HG02840 (cell line): ENCODE data around the gene RSF1.
"Not testable (repeated sequence)": the region's sequence is repeated elsewhere in the genome, so short reads cannot be mapped to it uniquely, and the experiment has no call there.

Experiments used
- ATAC-seq: cut with Tn5 transposase; IDR thresholded peaks from one replicate; pipeline ENCODE4 v1.9.1; 2021; ENCODE audit warnings: mild to moderate bottlenecking, moderate library complexity, moderate number of reproducible peaks; ENCODE audit not compliant: unreplicated experiment, low FRiP score

The RSF1 gene, protein sequence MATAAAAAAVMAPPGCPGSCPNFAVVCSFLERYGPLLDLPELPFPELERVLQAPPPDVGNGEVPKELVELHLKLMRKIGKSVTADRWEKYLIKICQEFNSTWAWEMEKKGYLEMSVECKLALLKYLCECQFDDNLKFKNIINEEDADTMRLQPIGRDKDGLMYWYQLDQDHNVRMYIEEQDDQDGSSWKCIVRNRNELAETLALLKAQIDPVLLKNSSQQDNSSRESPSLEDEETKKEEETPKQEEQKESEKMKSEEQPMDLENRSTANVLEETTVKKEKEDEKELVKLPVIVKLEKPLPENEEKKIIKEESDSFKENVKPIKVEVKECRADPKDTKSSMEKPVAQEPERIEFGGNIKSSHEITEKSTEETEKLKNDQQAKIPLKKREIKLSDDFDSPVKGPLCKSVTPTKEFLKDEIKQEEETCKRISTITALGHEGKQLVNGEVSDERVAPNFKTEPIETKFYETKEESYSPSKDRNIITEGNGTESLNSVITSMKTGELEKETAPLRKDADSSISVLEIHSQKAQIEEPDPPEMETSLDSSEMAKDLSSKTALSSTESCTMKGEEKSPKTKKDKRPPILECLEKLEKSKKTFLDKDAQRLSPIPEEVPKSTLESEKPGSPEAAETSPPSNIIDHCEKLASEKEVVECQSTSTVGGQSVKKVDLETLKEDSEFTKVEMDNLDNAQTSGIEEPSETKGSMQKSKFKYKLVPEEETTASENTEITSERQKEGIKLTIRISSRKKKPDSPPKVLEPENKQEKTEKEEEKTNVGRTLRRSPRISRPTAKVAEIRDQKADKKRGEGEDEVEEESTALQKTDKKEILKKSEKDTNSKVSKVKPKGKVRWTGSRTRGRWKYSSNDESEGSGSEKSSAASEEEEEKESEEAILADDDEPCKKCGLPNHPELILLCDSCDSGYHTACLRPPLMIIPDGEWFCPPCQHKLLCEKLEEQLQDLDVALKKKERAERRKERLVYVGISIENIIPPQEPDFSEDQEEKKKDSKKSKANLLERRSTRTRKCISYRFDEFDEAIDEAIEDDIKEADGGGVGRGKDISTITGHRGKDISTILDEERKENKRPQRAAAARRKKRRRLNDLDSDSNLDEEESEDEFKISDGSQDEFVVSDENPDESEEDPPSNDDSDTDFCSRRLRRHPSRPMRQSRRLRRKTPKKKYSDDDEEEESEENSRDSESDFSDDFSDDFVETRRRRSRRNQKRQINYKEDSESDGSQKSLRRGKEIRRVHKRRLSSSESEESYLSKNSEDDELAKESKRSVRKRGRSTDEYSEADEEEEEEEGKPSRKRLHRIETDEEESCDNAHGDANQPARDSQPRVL (N-terminal part only)

DNA sequence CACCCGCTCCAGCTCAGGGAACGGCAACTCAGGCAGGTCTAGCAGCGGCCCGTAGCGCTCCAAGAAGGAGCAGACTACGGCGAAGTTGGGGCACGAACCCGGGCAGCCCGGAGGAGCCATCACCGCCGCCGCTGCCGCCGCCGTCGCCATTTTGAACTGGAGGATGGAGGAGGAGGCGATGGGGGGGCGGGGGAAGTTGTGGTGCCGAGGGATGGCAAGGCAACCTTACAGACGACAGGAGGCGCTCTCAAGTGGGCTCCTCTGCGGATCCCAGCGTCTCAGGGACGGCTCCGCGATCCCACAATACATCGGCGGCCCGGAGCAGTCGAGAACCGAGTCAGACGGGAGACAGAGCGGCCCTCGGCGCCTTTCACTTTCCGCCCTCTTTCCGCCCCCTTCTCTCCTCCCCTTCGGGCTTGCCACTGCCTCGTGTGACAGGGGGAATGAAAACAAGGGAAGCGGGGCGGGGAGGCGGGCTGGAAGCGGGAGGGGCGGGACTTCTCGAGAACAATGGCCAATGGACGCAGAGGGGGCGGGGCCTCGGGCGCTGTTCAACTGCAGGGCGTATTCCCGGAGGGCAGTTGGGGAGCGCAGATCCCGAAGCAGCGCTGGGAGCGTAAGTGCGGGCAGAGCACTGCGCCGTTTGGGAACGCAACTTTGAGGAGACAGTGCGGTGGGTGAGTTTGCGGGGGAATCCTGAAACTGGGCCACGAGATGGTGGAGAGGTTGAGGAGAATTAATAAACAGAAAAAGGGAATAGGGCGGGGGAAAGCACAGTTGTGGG lies at the start of gene RSF1, which contains the start of gene AAMDC:
Gene RSF1 (minus strand): TSS at position 158 of the 784 bp plus-strand sequence. CDS start 8 bp downstream, at position 150.
Gene AAMDC (plus strand): TSS at position 580 of the 784 bp plus-strand sequence. CDS start 21,353 bp downstream, outside the sequence.
- ATAC-seq = peak; percentile 83

DNA sequence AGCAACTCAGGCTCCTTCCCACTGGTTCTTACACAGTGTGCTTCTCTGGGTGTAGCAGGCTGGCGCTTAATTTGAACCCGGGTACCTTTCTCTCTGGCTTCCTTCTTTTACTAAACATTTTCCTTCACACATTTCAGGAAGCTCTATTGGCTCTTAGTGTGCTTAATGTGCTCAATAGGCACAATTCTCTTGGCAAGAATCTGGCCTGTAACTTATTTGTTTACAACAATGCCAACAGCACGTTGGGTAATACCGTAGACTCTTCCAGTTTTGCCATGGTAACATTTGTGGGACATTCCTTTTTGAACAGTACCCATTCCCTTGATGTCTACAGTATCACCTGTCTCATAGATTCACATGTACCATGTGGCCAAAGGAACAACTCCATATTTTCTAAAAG lies 48.2 kb upstream of the RSF1 start:
- ATAC-seq = no peak

GRCh38 chr11:77866336-77866735 lies 45.8 kb upstream of the RSF1 start:
- no peak for ATAC-seq

DNA sequence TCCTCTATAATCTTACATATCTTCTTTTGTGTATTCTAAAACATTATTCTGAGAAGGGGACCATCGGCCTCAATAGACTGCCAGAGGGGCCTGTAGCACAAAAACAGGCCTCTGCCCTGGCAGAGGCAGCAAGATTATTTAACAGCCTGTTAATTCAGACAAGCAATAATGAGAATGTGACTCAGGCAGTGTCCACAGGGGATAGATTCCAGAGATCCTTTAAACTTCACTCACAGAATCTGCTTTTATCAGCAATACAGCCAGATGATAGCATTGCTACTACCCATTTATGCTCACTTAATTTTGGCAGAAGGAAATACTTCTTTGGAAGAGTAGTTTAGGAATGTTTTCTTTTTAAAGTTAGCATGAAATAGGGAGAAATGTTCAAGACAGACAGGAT lies 45.3 kb upstream of the RSF1 start:
- ATAC-seq = no peak

GRCh38 chr11:77861444-77861843 lies 40.9 kb upstream of the RSF1 start:
- not testable (repeated sequence) for ATAC-seq

DNA sequence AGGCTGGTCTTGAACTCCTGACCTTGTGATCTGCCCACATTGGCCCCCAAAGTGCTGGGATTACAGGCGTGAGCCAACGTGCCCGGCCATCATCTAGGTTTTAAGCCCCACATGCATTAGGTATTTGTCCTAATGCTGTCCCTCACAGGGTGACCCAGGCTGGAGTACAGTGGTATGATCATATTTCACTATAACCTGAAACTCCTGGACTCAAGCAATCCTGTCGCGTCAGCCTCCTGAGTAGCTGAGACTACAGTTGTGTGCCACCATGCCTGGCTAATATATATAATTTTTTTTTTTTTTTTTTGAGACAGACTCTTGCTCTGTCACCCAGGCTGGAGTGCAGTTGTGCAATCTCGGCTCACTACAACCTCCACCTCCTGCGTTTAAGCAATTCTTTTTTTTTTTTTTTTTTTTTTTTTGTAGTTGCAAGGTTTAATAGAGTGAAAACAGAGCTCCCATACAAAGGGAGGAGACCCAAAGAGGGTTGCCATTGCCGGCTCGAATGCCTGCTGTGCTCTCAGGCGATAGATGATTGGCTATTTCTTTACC lies 37.5 kb upstream of the RSF1 start:
- ATAC-seq = not testable (repeated sequence)

DNA sequence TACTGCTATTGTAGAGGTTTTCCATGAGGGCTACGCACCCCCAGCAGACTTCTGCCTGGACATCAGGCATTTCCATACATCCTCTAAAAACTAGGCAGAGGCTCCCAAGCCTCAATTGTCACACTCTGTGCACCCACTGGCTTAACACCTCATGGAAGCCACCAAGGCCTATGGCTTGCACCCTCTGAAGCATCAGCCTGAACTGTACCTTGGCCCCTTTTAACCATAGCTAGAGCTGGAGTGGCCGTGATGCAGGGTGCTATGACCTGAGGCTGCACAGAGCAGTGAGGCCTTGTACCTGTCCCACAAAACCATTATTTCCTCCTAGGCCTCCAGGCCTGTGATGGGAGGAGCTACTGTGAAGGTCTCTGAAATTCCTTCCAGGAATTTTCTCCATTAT lies 34.3 kb upstream of the RSF1 start:
- ATAC-seq = no peak

DNA sequence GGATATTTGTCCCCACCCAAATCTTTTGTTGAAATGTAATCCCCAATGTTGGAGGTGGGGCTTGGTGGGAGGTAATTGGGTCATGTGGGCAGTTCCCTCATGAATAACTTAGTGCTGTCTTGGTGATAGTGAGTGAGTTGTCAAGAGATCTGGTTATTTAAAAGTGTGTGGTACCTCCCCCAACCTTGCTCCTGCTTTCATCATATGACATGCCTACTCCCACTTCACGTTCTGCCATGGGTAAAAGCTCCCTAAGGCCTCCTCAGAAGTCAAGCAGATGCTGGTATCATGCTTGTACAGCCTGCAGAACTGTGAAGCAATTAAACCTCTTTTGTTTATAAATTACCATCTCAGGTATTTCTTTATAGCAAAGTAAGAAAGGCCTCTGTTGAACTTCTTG lies 31.0 kb upstream of the RSF1 start:
- ATAC-seq = no peak

DNA sequence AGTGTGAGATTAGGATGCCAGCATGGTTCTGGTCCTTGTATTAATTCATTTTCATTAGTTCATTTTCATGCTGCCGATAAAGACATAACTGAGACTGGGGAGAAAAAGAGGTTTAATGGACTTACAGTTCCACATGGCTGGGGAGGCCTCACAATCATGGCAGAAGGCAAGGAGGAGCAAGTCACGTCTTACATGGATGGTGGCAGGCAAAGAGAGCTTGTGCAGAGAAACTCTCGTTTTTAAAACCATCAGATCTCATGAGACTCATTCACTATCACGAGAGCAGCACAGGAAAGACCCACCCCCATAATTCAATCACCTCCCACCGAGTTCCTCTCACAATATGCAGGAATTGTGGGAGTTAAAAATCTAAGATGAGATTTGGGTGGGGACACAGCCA lies 23.2 kb upstream of the RSF1 start:
- ATAC-seq = not testable (repeated sequence)

GRCh38 chr11:77842441-77843121 lies 22.1 kb upstream of the RSF1 start:
- no peak for ATAC-seq

DNA sequence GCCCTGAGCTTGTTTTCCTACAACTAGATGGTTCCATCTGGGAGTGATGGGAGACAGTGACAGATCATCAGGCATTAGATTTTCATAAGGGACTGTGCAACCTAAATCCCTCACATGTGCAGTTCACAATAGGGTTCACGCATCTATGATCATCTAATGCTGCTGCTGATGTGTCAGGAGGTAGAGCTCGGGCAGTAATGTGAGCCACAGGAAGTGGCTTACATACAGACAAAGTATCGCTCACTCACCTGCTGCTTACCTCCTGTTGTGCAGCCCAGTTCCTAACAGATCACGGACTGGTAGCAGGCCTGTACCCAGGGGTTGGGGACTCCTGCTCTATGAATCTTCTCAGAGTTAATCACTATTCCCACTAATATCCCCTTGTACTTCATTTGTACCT lies 12.8 kb upstream of the RSF1 start:
- ATAC-seq = no peak

- no peak for ATAC-seq
Measured at GRCh38 chr11:77828926-77829325, 8.4 kb upstream of the RSF1 start.

- no peak for ATAC-seq
Measured at GRCh38 chr11:77823775-77824174, 3.3 kb upstream of the RSF1 start.

DNA sequence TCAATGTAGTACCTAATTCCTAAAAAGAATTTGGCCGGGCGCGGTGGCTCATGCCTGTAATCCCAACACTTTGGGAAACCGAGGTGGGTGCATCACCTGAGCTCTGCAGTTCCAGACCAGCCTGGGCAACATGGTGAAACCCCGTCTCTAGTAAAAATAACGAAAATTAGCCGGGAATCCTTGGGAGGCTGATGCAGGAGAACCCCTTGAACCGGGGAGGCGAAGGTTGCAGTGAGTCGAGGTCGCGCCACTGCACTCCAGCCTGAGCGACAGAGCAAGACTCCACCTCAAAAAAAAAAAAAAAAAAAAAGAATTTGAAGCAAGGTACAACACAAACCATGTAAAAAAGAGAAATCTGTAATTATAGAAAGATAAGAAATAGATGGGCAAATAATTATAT lies 1.6 kb upstream of the RSF1 start:
- ATAC-seq = not testable (repeated sequence)

GRCh38 chr11:77821349-77821851 lies 878 bp upstream of the RSF1 start:
- ATAC-seq = no peak

DNA sequence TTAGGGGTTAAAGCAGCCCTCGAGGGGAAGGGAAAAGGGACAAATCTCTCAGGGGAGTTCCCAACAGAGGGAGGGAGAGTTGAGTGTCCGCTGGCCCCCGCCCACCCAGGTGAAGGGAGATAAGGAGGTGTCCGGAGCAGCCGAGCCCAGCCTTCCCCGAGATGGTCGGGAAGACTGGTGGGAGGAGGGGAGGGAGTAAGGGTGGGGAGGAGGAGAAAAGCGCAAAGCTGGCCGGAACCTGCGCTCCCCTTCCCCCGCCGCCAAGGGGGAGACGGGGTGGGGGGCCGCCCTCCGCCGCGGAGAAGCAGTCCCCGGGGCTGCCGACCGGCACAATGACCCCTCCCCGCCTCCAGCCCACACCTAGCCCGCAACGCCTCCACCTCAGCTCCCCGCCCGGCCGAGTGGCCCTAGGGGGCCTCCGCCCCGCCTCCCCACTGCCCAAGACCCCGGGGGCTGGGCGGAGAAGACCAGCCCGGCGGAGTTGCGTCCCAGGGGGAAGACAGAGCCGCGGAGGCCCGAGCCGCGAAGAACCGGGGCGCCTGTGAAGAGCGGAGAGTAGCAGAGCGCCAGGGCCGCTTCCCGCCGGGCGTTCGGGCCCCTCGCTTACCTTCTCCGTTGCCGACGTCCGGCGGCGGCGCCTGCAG lies 479 bp downstream of the RSF1 start:
- peak; percentile 12 for ATAC-seq

GRCh38 chr11:77819411-77819920 lies 1.1 kb downstream of the RSF1 start:
- no peak for ATAC-seq

- no peak for ATAC-seq
Measured at GRCh38 chr11:77815459-77815858, 5.1 kb downstream of the RSF1 start.
